ENCODE data around the gene CTSD. TPM values are rescaled to one million over a fixed set of nuclear protein-coding genes. Genes with fewer than 3 reads are reported as not detected.
"Not testable (repeated sequence)": the region's sequence is repeated elsewhere in the genome, so short reads cannot be mapped to it uniquely, and the experiment has no call there.

The CTSD gene
- polyA plus RNA-seq (30.5 and 40.5 TPM in 2 replicates), polyA minus RNA-seq (32.3 and 43.1 TPM in 2 replicates)

GRCh38 chr11:1763796-1764661, at the start of gene CTSD:
TSS of gene CTSD (minus strand) at chr11:1763927. CDS start at chr11:1763859, 68 bp downstream.
- Histone ChIP-seq H3K27ac (ENCODE audit: low read length) (peak within 1 kb of the TSS; percentile 45), H3K36me3 (ENCODE audit: insufficient read depth, low read length) (no peaks in the 10 kb centered on the region), H2AFZ (ENCODE audit: low read depth, low read length) (peak within 1 kb of the TSS; percentile 85), H3K9me3 (ENCODE audit: low read length) (no peaks in the 10 kb centered on the region), H3F3A (ENCODE audit: insufficient read depth, low read length, poor library complexity, severe bottlenecking) (no peaks in the 10 kb centered on the region), H3K4me3 (ENCODE audit: low read length) (peak within 1 kb of the TSS; percentile 97), H3K9me2 (ENCODE audit: insufficient read depth, low read length) (no peaks in the 10 kb centered on the region), H3K27me3 (ENCODE audit: insufficient read depth, low read depth, low read length) (no peaks in the 10 kb centered on the region), H3K9ac (ENCODE audit: low read length) (peak within 1 kb of the TSS; percentile 80), H4K20me1 (ENCODE audit: insufficient read depth) (no peaks in the 10 kb centered on the region), H3K79me2 (replicated peaks; ENCODE audit: insufficient read depth, low read length) (peaks cover 10% of the 10 kb centered on the region), H3K4me2 (ENCODE audit: low read length) (peak within 1 kb of the TSS; percentile 94)
- TF ChIP-seq MXI1 (conservative IDR thresholded peaks at IDR 0.05; ENCODE audit: poor library complexity, severe bottlenecking) (peak; percentile 81), TAF1 (IDR thresholded peaks at IDR 0.05; ENCODE audit: low read depth) (no peak), EP300 (conservative IDR thresholded peaks at IDR 0.05; ENCODE audit: poor library complexity, severe bottlenecking) (peak; percentile 42), EZH2 (IDR thresholded peaks at IDR 0.05; ENCODE audit: borderline replicate concordance, insufficient read depth, low read length, poor library complexity, severe bottlenecking) (no peak), RAD21 (conservative IDR thresholded peaks at IDR 0.05) (peak; percentile 29), CTCF (IDR thresholded peaks at IDR 0.05; ENCODE audit: poor library complexity, severe bottlenecking) (peak; percentile 59), REST (IDR thresholded peaks at IDR 0.05; ENCODE audit: borderline replicate concordance) (peak; percentile 58), SMC3 (conservative IDR thresholded peaks at IDR 0.05; ENCODE audit: poor library complexity) (peak; percentile 16), POLR2AphosphoS5 (IDR thresholded peaks at IDR 0.05) (peak; percentile 86)

- not testable (repeated sequence) for H3K36me3 ChIP-seq (ENCODE audit: insufficient read depth, low read length); H3K9me3 ChIP-seq (ENCODE audit: low read length); H3K4me2 ChIP-seq (ENCODE audit: low read length); H3K79me2 ChIP-seq (replicated peaks; ENCODE audit: insufficient read depth, low read length); H3F3A ChIP-seq (ENCODE audit: insufficient read depth, low read length, poor library complexity, severe bottlenecking); H3K4me3 ChIP-seq (ENCODE audit: low read length); H3K9ac ChIP-seq (ENCODE audit: low read length); H2AFZ ChIP-seq (ENCODE audit: low read depth, low read length); H3K27me3 ChIP-seq (ENCODE audit: insufficient read depth, low read depth, low read length); H3K9me2 ChIP-seq (ENCODE audit: insufficient read depth, low read length); H3K27ac ChIP-seq (ENCODE audit: low read length); H4K20me1 ChIP-seq (ENCODE audit: insufficient read depth)
Measured at GRCh38 chr11:1813356-1813755, 49.6 kb upstream of the CTSD start.

Data from neural cell (in vitro differentiated cells).